T-helper 9 cell (primary cell): Measurements from ENCODE around the gene ABCB11.
"Not testable (repeated sequence)": the region's sequence is repeated elsewhere in the genome, so short reads cannot be mapped to it uniquely, and the experiment has no call there.

ENCODE experiments used
- DNase-seq: peaks from one replicate; pipeline ENCODE4 v3.0.0-alpha.2; 2020

The ABCB11 gene

GRCh38 chr2:168926621-168927386, 104.3 kb downstream of the ABCB11 start:
- no peak for DNase-seq

DNA sequence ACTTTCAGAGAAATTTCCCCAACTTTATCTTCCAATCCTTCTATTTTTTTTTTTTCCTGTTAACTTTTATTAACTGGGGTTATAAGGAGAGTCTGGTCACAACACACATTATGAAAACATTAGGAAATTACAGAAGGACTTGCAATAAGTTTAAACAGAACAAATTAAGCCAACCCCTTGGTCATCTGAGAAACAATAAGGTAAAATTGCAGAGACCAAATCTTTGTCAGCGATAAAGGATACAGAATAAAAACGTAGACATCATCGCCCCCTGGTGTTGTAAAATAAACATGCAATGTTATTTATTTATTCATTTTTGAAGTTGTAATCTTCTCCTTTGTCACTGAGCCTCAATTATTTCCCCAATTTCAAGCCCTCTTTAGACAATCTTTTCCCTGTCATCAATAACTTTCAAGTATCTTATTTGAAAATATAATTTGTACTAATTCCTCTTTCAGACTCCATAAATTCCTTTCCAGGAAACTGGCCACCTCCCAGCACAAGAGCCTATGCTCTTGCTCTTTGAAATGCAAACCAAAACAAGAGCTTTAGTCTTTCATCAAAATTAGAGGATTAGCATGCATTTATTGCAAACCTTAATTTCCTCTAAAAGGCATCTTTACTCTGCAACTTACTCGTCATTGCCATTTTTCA, 110.5 kb downstream of the ABCB11 start:
- no peak for DNase-seq

DNA sequence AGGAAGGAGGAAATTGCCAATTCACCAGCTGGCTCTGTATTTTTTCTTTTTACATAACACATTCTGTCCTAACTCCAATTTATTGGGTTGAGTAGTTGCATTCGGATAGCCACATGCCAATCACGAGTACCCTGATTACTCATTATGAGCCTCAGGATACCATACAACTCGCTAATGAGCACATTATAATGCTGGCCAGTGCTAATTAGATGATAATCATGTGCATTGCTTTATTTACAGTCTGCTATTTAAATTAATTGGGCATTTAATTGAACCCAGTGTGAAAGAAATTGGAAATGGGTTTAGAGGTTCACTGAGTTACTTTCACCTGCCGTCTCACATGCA, 114.8 kb downstream of the ABCB11 start:
- no peak for DNase-seq

- DNase-seq, result no peak
Measured at GRCh38 chr2:168915441-168916330, 115.4 kb downstream of the ABCB11 start.

DNA sequence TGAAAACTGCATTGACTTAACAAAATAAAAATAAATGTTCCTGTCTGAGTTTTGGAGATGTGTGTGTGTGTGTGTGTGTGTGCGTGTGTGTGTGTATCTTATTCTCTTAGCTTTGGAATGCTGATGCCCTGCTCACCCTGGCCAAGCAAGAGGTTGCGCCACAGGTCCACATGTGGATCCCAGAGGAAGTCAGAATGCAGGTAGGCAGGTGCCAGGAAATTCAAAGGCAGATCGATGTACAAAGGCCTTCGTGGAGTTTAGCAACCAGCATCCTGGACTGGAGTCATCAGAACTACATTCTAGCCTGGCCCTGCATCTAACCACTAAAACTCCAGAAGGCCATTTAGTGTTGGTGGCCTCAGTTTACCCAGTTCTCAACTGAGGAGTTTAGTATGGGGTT, 117.6 kb downstream of the ABCB11 start:
- no peak for DNase-seq

GRCh38 chr2:168912901-168913369, 118.2 kb downstream of the ABCB11 start:
- no peak for DNase-seq

DNA sequence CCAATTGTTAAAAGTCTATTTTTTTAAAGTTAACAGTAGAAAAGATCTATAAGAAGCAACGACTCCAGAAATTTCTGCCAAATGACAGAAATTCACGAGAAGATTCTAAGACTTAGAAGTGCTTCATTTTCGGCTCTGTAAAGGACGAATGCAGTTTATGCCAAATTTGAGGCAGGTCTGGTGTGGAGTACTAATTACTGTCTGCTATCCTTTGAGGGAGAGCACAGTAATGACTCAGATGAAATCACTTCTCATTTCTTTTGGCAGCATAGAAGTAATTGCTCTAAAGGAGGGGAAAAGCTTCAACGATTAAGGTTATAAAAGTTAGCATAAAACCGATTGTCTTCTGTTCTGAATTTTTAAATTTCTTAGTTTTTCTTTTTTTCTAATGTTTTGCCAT, 118.7 kb downstream of the ABCB11 start:
- DNase-seq, result no peak

DNA sequence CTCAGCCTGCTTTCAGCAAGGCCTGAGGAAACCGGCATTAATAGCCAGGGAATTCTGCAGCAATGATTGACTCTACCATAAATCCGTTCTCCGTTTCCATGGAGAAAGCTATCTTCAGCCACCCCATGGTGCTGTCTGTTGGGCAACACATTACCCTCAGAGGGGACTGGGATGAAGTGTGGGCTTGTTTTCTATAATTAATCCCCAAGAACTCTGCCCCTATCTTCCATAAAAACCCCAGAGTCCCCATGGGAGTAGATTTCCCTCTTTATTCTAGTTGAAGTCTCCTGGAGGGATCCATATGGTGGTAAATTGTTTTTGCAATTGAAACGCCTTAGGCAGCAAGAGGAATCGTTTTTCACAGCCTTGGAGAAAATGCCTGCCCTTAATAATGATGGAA, 120.8 kb downstream of the ABCB11 start:
- no peak for DNase-seq

DNA sequence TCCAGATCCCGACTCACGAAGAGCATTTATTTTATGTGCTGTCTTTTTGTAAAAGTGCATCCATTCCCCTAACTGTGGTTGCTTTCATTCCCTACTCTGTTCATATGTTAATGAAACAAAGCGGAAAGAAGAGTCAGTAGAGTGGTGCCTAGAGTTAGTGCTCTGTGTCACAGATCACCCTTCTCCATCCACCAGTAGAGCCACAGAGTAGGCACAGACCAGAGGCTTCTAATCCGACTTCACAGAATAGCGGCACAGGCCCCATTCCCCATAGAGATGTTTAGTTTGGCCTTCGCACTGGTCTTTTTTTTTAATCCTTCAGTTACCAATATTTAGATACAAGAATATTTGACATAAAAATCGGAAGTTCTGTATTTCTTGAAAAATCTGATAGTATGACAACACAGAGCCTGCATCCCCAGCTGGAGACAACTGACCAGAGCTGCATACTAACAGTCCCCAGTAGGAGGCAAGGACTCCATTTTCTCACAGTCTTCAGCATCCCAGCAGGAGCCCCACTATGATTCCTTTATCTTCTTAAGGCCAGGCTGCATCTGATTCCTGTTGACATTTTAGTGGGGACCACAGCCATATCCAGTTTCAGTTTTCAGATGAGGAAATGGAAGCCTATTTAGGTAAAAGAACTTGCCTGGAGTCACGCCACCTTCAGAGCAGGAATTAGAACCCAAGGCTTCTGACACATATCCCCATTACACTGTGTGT, 123.0 kb downstream of the ABCB11 start:
- DNase-seq, result no peak

DNA sequence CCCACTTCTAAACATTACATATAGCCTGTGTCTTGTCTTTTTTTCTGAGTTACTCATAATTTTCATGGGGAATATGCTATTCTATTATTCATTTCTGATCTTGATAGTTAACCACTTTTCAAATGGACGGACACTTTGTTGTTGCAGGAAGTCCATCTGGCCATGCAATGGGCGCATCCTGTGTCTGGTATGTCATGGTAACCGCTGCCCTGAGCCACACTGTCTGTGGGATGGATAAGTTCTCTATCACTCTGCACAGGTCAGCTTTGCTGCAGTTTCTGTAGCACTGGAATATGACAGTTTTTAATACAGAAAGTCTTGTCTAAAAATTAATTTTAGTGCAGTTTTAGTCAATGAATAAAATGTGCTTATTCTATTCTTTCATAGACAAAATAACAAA, 126.8 kb downstream of the ABCB11 start:
- no peak for DNase-seq

DNA sequence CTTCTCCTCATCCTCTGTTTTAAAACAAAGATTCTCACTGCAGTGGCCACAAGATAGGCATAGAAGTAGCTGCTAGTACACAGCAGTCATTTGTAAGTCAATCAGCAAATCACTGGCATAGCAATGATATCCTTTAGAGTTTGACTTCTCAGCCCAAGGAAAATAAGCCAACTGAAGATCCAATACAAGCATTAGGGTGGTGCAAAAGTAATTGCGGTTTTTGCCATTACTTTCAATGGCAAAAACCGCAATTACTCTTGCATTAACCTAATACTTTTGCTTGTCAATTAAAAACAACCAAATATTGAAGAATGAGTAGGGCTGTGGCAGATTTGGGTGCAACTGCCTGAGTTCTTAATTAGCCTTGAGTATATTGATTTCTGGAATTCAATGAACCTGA, 127.2 kb downstream of the ABCB11 start:
- no peak for DNase-seq

DNA sequence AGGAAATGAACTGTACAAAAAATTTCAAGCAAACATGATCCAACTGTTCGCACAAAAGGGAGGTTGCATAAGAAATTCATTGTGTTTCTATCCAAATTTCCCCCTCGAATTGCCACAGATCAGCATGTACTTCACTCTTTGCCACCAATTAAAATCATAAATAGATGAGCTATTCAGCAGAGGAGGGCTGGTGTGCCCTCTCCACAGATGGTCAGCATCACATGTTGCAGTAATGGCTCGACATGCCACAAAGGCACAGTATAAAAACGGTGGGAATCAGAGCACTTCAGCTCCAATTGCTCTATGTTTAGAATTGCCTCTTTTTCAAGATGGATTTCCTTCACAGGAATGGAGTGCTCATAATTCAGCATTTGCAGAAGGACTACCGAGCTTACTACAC, 130.1 kb downstream of the ABCB11 start, which contains the start of gene G6PC2:
TSS of gene G6PC2 (plus strand) at position 289 of the 400 bp plus-strand sequence. CDS start at position 330, 41 bp downstream.
- no peak for DNase-seq

GRCh38 chr2:168897449-168897848, 133.7 kb downstream of the ABCB11 start:
- no peak for DNase-seq

DNA sequence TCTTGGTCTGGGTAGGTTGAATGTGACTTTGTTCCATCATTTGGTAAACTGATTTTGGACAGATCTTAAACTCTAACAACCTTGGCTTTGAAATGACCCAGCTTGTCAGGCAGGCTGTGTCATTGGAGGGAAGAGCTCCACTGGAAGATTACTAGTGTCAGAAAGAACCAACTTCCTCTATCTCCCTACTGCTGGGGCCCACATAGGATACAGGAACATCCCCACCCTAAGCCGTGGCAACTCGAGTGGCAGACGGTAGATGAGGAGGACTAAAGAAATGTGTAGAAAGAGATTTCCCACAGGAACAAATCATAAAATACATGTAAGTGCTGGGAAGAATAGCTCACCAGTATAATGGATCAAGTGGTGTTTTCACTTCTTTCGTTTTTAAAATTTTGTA, 134.3 kb downstream of the ABCB11 start:
- no peak for DNase-seq

- no peak for DNase-seq
Measured at GRCh38 chr2:168895771-168896170, 135.4 kb downstream of the ABCB11 start.

GRCh38 chr2:168894720-168895119, 136.4 kb downstream of the ABCB11 start:
- no peak for DNase-seq

DNA sequence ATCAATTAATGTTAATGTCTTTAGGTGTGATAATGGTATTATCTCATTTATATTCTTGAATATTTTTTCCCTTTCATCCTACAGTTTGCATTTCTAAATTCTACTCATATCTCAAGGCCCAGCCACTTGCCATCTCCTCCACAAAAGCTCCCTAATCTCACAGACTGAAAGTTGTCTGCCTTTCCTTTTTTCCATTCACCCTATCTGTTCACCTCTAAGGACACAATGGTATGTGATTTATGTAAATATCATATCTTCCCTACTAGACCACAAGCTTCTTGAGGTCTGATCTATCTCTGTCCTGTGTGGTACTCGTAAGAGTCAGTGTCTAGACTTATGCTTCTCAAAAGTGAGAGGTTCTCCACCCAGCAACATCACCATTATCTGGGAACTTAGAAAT, 137.0 kb downstream of the ABCB11 start:
- DNase-seq, result no peak

DNA sequence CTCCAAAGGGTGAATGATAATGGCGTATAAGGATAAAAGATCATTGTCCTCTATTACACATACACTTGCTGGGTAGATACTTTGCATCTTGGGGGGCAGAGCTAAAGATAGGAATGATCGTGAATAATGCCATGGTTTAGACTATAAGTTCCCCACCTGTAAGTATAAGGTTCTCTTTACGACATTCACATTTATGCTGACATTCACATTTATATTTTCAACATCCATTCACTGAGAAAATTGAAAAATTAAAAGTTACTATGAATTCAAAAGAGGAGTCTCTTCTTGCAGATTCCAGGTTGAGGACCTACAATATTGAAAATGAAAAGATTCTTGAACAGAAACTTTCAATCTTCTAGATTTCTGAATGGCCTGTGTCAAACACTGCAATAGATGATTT, 138.8 kb downstream of the ABCB11 start:
- DNase-seq, result no peak

GRCh38 chr2:168890006-168890782, 140.9 kb downstream of the ABCB11 start, which contains the start of gene SPC25:
TSS of gene SPC25 (minus strand) at chr2:168890430. CDS start at chr2:168889519, 911 bp downstream.
- DNase-seq, result peak; percentile 80

GRCh38 chr2:168889635-168890005, 141.5 kb downstream of the ABCB11 start:
- no peak for DNase-seq

DNA sequence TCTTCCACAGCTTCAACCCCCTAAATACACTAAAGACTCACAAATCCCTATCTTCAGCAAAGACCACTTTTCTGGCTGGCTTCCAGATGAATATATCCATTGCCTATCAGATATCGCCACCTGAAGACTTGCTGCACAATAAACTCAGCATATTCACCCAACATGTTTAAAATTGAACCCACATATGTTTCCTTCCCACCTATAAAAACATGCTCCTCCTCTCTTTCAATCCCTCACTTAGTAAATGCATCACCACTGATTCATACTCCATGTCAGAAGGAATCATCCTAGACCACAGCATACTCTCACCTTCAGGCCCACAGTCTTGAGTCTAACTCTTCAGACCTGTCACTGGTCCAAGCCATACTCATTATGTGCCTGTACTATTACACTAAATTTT, 146.1 kb downstream of the ABCB11 start:
- no peak for DNase-seq

- DNase-seq, result not testable (repeated sequence)
Measured at GRCh38 chr2:168882163-168882562, 149.0 kb downstream of the ABCB11 start.
